GM12865 (cell line): ENCODE measurements around the gene CAB39L.

Source experiments
- DNase-seq: peaks from one replicate; pipeline ENCODE4 v3.0.0; 2010; ENCODE audit warnings: low read depth
- H3K4me3 ChIP-seq: 2 replicates; pipeline ENCODE4 v1.5.1; 2011; ENCODE audit warnings: mild to moderate bottlenecking, low read depth, low read length, control low read depth
- TF ChIP-seq, protein P1 (sequence below): IDR thresholded peaks from 2 replicates; pipeline ENCODE4 v1.5.1; 2011; ENCODE audit warnings: low read length, control low read depth, low read depth, inconsistent platforms; ENCODE audit not compliant: insufficient read depth; ENCODE audit errors: missing control alignments

CAB39L gene

DNA sequence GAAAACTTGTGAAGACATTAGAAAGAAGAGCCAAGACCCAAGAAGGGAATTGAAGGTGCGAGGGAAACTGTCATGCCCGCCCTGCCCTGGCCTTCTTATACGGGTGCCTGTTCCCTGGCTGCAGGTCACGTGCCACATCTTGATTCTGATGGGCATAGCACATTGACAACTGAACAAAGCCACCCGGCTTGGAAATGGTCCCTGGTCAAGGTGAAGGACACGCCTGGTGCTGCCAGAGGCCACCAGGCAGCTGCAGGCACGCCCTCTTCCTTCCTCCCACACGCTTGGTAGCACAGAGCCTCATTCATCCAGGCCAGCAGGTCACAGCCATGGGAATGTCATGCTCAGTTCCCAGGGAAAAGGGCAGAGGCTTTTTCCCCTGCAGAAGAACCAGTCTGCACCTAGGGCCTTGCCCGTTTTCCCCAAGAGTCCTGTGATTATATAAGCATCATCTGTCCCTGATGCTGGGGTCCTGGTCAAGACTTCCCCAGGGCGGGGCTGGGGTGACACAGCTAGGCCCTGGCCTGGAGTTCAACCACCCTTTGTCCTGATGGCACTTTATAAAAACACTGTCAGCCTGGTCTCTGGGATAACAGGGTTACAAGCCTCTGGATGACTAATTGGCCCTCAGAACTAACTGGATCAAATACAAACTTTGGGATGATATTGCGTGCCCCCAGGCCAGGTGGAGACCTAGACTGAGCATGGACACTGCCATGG, 140.2 kb downstream of the CAB39L start:
- no peak overlapping the region for H3K4me3 ChIP-seq
- TF ChIP-seq, protein P1, sequence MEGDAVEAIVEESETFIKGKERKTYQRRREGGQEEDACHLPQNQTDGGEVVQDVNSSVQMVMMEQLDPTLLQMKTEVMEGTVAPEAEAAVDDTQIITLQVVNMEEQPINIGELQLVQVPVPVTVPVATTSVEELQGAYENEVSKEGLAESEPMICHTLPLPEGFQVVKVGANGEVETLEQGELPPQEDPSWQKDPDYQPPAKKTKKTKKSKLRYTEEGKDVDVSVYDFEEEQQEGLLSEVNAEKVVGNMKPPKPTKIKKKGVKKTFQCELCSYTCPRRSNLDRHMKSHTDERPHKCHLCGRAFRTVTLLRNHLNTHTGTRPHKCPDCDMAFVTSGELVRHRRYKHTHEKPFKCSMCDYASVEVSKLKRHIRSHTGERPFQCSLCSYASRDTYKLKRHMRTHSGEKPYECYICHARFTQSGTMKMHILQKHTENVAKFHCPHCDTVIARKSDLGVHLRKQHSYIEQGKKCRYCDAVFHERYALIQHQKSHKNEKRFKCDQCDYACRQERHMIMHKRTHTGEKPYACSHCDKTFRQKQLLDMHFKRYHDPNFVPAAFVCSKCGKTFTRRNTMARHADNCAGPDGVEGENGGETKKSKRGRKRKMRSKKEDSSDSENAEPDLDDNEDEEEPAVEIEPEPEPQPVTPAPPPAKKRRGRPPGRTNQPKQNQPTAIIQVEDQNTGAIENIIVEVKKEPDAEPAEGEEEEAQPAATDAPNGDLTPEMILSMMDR = no peak
- DNase-seq = no peak

DNA sequence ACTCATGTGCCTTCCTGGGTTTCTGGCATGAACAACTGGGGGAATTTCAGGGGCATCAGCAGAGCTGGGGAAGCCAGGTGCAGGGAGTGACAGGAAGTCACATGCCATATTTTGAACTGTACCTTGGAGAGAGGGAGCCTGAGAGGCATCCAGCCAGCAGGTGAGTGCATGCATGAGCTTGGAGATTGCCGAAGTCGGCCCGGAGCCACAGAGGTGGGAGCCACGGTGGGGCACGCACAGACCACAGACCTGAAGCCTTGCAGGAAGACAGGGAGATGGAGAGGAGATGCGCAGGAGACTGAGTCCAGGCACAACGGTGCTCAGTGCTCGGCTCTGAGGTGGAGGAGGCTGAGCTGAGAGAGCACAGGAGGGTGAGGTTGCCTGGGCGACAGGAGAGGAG, 141.0 kb downstream of the CAB39L start:
- H3K4me3 ChIP-seq = no peak overlapping the region
- TF ChIP-seq, protein P1 = no peak
- no peak for DNase-seq

DNA sequence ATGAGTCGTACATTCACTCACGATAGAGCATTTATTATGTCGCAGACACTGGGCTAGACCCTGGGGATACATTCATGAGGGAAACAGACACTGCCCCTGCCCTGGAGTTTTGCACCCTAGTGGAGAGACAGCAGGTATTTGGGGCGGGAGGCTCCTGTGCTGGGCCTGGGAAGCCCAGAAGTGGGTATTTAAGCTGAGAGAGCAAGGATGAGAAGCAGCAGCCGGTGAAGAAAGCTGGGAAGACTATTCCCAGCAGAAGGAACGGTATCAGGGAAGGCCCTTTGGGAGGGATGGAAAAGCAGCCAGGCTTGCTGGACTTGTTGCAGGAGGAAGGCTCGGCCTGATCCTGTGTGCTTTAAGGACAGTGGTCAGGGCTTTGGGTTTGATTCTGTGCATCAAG, 141.6 kb downstream of the CAB39L start:
- DNase-seq = no peak
- TF ChIP-seq, protein P1 = no peak
- H3K4me3 ChIP-seq = no peak overlapping the region

DNA sequence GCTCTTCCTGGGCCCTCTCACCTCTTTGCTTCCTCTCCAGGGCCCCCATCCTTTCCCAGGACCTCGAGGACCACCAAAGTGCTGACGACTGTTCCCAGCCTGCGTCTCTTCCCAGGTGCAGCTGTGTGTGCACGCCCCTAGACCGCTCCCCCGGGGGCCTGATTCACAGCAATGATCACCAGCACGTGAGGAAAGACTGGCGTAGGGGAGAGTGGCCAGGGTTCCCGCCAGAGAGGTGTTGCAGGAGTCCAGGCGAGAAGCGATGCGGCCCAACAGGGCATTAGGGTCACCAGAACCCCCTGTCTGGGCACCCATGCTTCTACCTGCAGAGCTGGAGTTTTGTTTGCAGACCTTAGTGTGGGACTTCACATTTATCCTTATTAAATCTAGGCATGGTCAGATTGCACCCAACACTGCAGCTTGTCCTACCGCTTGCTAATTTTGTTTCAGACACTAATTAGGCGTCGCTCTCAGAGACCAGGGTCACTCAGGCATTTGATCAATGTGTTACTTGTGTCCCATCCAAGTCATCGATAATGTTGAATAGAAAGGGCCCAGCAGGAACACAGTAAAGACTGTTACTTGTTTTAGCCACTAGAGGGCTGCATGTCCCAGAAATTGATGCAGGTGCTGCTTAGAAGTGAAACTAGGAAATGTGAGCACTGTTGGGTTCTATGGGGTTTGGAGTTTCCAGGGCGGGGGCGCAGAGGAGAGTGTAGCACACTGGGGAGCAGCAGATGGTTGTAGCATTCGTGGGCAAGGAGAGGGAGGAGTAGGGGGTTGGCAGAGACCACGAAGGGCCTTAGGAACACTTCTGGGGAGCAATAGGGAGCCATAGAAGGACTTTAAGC, 142.9 kb downstream of the CAB39L start:
- peak; percentile 85 for DNase-seq
- TF ChIP-seq, protein P1 = peak; percentile 85
- no peak overlapping the region; the same call in 1 of the 2 replicates for H3K4me3 ChIP-seq

DNA sequence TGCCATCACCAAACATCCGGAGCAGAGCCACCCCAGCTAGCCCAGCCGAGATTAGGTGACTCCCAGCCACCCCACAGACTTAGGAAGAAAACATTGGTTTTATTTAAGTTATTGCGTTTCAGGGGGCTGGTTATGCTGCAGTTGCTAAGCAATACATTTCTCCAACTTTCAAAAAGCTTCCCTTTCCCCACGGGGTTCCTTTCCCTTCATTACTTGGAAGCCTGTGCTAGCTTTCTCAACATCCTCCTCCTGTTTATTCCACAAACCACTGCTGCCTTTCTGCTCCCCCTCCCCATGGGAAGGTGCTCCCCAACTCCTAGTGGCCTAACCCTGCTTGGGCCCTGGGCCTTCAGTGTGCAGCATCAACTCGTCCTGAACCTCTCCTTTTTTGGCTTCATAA, 143.6 kb downstream of the CAB39L start:
- TF ChIP-seq, protein P1 = no peak
- no peak for DNase-seq
- no peak overlapping the region for H3K4me3 ChIP-seq

DNA sequence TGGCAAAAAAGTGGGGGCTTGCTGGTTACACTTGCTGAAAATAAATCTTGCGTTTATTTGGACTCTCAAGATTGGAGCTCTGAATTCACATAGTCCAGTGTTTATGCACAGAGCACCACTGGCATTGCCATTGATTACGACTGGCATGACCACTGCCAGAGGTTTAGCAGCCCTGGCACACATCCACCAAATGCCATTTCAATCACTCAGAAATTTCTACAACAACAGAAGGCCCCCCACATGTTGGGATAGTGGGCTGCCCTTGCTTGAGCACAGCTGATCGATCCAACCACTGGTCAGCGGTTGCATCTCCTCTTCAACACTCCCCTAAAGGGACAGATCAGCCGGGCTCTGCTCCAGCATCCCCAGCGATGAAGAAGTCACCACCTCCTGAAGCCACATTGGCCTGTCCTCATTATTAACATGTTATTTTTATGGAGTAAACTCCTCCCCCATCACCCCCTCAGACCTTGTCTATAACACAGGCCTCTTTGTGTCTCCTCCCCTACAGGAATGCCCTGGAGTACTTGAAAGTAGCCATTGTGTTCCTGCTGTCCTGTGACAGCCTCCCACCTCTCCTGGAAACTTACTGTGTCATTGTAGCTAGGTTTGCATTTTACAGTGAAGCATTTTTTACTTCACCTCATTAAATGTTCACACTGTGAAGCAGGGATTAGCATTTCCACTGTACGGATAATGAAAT, 144.8 kb downstream of the CAB39L start:
- no peak for DNase-seq
- TF ChIP-seq, protein P1 = no peak
- H3K4me3 ChIP-seq = no peak overlapping the region
